HUES48 (cell line): Measurements from ENCODE around the gene SH3BGRL.
"Not testable (repeated sequence)": the region's sequence is repeated elsewhere in the genome, so short reads cannot be mapped to it uniquely, and the experiment has no call there.

Experiments
- H3K27ac ChIP-seq: one replicate; pipeline ENCODE4 v1.7.0; 2013; ENCODE audit warnings: low read depth, low read length, inconsistent platforms
- H3K27me3 ChIP-seq: 2 replicates; pipeline ENCODE4 v1.6.1; 2013; ENCODE audit warnings: mild to moderate bottlenecking, low read length; ENCODE audit not compliant: control insufficient read depth, insufficient read depth
- H3K36me3 ChIP-seq: 2 replicates; pipeline ENCODE4 v1.6.1; 2013; ENCODE audit warnings: low read length; ENCODE audit not compliant: control insufficient read depth, insufficient read depth
- H3K4me1 ChIP-seq: 2 replicates; pipeline ENCODE4 v1.6.1; 2013; ENCODE audit warnings: mild to moderate bottlenecking, low read length; ENCODE audit not compliant: control insufficient read depth, insufficient read depth
- H3K4me3 ChIP-seq: 2 replicates; pipeline ENCODE4 v1.5.1; 2013; ENCODE audit warnings: mild to moderate bottlenecking, low read depth, low read length
- H3K9ac ChIP-seq: 2 replicates; pipeline ENCODE4 v1.6.1; 2013; ENCODE audit warnings: mild to moderate bottlenecking, low read depth, low read length, moderate library complexity
- H3K9me3 ChIP-seq: 2 replicates; pipeline ENCODE4 v1.6.1; 2013; ENCODE audit warnings: low read length; ENCODE audit not compliant: control insufficient read depth, insufficient read depth

The SH3BGRL gene

GRCh38 chrX:81304563-81304962 lies 102.7 kb downstream of the SH3BGRL start:
- Histone ChIP-seq H3K27ac (no peak overlapping the region), H3K27me3 (no peaks in the 10 kb centered on the region), H3K9ac (no peak overlapping the region), H3K4me1 (no peaks in the 10 kb centered on the region; the same call in 1 of the 2 replicates), H3K9me3 (peaks cover 33% of the 10 kb centered on the region), H3K36me3 (no peaks in the 10 kb centered on the region), H3K4me3 (no peak overlapping the region)

DNA sequence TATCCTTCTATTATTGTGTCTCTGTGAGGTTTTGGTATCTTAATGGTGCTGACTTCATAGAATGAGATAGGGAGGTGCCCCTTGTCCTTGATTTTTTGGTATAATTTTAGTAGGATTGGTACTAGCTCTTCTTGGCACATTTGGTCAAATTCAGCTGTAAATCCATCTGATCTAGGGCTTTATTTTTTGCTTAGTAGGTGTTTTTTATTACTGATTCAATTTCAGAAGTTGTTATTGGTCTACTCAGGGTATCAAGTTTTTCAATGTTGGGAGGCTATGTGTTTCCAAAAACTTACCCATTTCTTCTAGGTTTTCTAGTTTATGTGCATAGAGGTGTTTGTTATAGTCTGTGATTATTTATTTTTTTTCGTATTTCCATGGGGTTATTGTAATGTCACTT lies 103.3 kb downstream of the SH3BGRL start:
- Histone ChIP-seq H3K9ac (no peak overlapping the region), H3K27me3 (no peaks in the 10 kb centered on the region), H3K4me3 (no peak overlapping the region), H3K27ac (no peak overlapping the region), H3K4me1 (no peaks in the 10 kb centered on the region; the same call in 1 of the 2 replicates), H3K36me3 (no peaks in the 10 kb centered on the region), H3K9me3 (peaks cover 27% of the 10 kb centered on the region)

DNA sequence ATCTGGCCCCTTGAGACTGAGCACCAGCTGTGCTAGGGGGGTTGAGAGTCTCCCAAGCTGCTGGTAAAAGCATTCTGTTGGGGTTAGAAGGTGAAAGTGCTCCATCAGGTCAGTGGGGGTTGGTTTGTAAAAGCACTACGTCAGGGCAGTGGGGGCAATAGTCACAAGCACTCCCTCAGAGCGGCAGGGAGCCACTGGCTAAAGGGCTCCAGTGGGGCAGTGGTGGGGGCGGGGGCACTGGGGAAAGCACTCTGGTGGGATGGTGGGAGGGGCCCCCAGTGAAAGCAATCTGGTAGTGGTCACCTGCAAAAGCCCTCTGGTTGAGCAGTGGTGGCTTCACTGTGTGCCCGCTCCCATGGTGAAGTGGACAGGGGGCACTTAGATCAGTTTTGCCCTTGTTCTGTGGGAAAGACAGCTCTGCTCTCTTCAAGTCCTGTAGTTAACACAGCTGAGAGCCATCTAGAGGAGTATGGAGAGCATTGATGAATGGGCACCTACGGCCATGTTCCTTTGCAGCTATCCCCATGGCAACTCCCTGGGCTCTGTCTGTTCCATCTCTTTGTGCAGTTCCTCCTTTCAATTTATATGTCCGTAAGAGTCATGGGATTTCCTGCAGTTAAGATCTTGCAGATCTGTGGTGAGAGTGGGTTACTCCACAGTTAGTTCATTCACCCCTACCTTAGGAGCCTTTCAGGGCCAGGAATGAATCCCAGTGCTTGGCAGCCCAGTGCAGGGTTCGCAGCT lies 106.4 kb downstream of the SH3BGRL start:
- peaks cover 20% of the 10 kb centered on the region for H3K9me3 ChIP-seq
- no peaks in the 10 kb centered on the region for H3K36me3 ChIP-seq
- H3K4me3 ChIP-seq = no peak overlapping the region
- no peak overlapping the region for H3K9ac ChIP-seq
- no peak overlapping the region for H3K27ac ChIP-seq
- H3K4me1 ChIP-seq = no peaks in the 10 kb centered on the region
- H3K27me3 ChIP-seq = no peaks in the 10 kb centered on the region

- Histone ChIP-seq H3K4me3 (no peak overlapping the region), H3K4me1 (no peaks in the 10 kb centered on the region), H3K9me3 (peaks cover 27% of the 10 kb centered on the region), H3K36me3 (no peaks in the 10 kb centered on the region), H3K9ac (no peak overlapping the region), H3K27me3 (no peaks in the 10 kb centered on the region), H3K27ac (no peak overlapping the region)
Measured at GRCh38 chrX:81316163-81316562, 114.3 kb downstream of the SH3BGRL start.

GRCh38 chrX:81331653-81332052 lies 129.8 kb downstream of the SH3BGRL start:
- H3K4me3 ChIP-seq, H3K27me3 ChIP-seq, H3K9ac ChIP-seq, H3K36me3 ChIP-seq, H3K4me1 ChIP-seq, H3K27ac ChIP-seq: not testable (repeated sequence)
- H3K9me3 ChIP-seq = peaks cover 34% of the 10 kb centered on the region

DNA sequence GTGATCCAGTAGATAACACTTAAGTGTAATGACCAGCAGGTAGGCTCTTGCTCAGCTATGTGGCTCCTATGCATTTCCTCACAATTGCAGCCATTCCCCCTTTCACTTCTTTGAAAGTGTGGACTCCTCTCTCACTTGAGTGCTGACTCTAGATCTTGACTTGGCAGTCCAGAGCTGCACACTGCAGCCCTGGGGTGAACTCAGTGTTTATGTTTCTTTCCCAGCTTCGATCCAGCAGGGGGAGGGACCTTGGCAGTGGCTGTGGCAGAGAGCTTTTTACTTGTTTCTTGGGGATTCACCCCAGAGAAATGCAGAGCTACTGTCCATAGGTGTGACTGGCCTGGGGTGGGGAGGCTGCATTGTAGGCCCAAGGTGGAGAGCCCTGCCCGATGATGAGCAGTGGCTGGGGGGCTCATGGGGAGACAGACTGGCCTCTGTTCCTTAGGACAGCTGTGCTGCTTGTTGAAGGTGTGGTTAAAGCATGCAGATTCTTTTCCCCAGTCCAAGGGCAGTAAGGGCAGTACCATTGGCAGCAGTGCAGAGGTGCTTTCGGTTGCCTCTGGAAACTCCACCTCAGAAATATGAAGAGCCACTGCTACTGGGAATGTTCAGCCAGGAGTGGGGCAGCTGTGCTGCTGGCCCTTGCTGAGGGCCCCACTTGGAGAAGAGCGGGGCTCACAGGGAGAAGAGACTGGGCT lies 134.7 kb downstream of the SH3BGRL start:
- H3K27ac ChIP-seq = no peak overlapping the region
- no peaks in the 10 kb centered on the region for H3K4me1 ChIP-seq
- H3K27me3 ChIP-seq = no peaks in the 10 kb centered on the region
- H3K9ac ChIP-seq = no peak overlapping the region
- H3K9me3 ChIP-seq = peaks cover 35% of the 10 kb centered on the region
- no peak overlapping the region for H3K4me3 ChIP-seq
- H3K36me3 ChIP-seq = no peaks in the 10 kb centered on the region

GRCh38 chrX:81337805-81338204 lies 135.9 kb downstream of the SH3BGRL start:
- Histone ChIP-seq H3K9ac (no peak overlapping the region), H3K4me3 (no peak overlapping the region), H3K9me3 (peaks cover 30% of the 10 kb centered on the region), H3K27ac (no peak overlapping the region), H3K27me3 (no peaks in the 10 kb centered on the region), H3K4me1 (no peaks in the 10 kb centered on the region), H3K36me3 (no peaks in the 10 kb centered on the region)

DNA sequence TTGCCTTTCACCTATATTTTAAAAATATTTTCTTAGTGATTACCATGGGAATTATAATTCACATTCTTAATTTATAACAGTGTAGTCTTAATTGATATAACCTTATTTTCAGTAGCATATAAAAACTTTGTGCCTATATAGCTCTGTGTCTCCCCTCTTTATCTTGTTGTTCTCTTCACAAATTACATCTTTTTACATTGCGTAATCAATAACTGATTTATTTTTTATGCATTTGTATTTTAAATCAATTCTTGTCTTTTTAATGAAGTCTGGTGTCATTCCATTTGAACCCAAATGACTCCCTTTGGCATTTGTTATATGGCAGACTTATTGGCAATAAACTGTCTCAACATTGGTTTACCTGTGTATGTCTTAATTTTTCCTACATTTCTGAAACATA lies 137.0 kb downstream of the SH3BGRL start:
- H3K4me1 ChIP-seq = no peaks in the 10 kb centered on the region
- H3K27ac ChIP-seq = no peak overlapping the region
- no peaks in the 10 kb centered on the region for H3K36me3 ChIP-seq
- no peaks in the 10 kb centered on the region for H3K27me3 ChIP-seq
- no peak overlapping the region for H3K4me3 ChIP-seq
- peaks cover 24% of the 10 kb centered on the region for H3K9me3 ChIP-seq
- no peak overlapping the region for H3K9ac ChIP-seq

GRCh38 chrX:81345296-81345695 lies 143.4 kb downstream of the SH3BGRL start:
- peaks cover 31% of the 10 kb centered on the region for H3K9me3 ChIP-seq
- H3K9ac ChIP-seq, H3K36me3 ChIP-seq, H3K4me3 ChIP-seq, H3K27me3 ChIP-seq, H3K27ac ChIP-seq, H3K4me1 ChIP-seq: not testable (repeated sequence)
